ENCODE results near the gene DOCK6. TPM values are rescaled to one million over a fixed set of nuclear protein-coding genes. Genes with fewer than 3 reads are reported as not detected.
A peak's percentile ranks its signal among the peaks of the same experiment; 100 is the strongest.

DOCK6 gene
- total and polyA plus RNA-seq, 2 experiments from 2014 or later, result 12.2 to 75.6 TPM

DNA sequence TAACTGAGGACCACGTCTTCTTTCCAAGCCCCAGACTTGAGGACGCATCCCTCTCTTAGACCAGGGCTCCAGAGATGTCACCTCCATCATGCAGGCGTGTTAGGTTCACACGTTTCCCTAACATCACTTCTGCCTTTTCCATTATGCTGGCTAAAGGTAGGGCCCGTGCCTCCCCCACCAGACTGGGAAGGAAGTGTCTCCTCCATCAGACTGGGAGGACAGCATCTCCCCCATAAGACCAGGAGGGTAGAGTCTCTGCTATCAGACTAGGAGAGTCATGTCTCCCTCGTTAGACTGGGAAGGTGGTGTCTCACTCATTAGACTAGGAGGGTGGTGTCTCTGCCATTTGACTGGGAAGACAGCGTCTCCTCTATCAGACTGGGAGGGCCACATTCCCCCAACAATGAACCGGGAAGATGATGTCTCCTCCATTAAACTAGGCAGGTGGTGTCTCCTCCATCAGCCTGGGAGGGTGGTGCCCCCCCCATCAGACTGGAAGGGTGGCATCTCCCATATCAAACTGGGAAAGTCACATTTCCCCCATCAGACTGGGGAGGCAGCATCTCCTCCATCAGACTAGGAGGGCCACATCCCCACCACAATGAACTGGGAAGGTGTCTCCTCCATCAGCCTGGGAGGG is 88.7 kb downstream of the DOCK6 start:
- H3K9me3 ChIP-seq (ENCODE audit: low read depth), result no peaks in the 10 kb centered on the region
- no peak overlapping the region for H3K4me3 ChIP-seq
- DNase-seq (ENCODE audit: low read depth in 1 of 2, low spot score in 1 of 2), result no peak
- TF ChIP-seq CTCF (IDR thresholded peaks at IDR 0.05; ENCODE audit: low read depth, low read length), result no peak
- no peaks in the 10 kb centered on the region for H3K4me1 ChIP-seq (ENCODE audit: low read depth)
- H3K27ac ChIP-seq, result no peak overlapping the region
- peaks cover 24% of the 10 kb centered on the region for H3K36me3 ChIP-seq
- H3K27me3 ChIP-seq, result no peaks in the 10 kb centered on the region

DNA sequence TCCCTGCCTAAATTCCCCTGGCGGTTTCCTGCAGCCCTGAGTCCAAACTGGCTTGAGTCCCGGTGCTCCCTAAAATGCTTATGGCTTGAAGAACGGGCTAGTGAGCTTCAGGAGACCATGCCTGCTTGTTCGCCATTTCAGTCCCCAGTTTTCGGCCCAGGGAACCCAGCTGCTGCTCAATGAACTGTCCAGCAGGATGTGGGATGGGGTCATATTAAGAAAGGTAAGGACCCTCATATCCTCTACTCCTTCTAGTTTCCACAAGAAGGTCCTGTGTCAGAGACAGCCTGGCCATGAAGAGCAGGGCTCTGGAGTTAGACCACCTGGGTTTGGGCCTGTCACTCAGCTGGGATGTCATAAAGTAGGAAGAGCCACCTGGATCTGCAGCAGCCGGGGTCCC is 89.7 kb downstream of the DOCK6 start:
- no peak for TF ChIP-seq CTCF (IDR thresholded peaks at IDR 0.05; ENCODE audit: low read depth, low read length)
- Histone ChIP-seq H3K4me1 (ENCODE audit: low read depth) (no peaks in the 10 kb centered on the region), H3K4me3 (no peak overlapping the region), H3K27ac (no peak overlapping the region), H3K9me3 (ENCODE audit: low read depth) (no peaks in the 10 kb centered on the region), H3K36me3 (peaks cover 27% of the 10 kb centered on the region), H3K27me3 (no peaks in the 10 kb centered on the region)
- no peak for DNase-seq (ENCODE audit: low read depth in 1 of 2, low spot score in 1 of 2)

- Histone ChIP-seq H3K9me3 (ENCODE audit: low read depth) (no peaks in the 10 kb centered on the region), H3K27ac (no peak overlapping the region), H3K4me3 (no peak overlapping the region), H3K4me1 (ENCODE audit: low read depth) (no peaks in the 10 kb centered on the region), H3K27me3 (no peaks in the 10 kb centered on the region), H3K36me3 (peaks cover 27% of the 10 kb centered on the region)
- TF ChIP-seq CTCF (IDR thresholded peaks at IDR 0.05; ENCODE audit: low read depth, low read length), result no peak
- DNase-seq (ENCODE audit: low read depth in 1 of 2, low spot score in 1 of 2), result no peak
Observed at GRCh38 chr19:11171144-11171543, 91.2 kb downstream of the DOCK6 start.

DNA sequence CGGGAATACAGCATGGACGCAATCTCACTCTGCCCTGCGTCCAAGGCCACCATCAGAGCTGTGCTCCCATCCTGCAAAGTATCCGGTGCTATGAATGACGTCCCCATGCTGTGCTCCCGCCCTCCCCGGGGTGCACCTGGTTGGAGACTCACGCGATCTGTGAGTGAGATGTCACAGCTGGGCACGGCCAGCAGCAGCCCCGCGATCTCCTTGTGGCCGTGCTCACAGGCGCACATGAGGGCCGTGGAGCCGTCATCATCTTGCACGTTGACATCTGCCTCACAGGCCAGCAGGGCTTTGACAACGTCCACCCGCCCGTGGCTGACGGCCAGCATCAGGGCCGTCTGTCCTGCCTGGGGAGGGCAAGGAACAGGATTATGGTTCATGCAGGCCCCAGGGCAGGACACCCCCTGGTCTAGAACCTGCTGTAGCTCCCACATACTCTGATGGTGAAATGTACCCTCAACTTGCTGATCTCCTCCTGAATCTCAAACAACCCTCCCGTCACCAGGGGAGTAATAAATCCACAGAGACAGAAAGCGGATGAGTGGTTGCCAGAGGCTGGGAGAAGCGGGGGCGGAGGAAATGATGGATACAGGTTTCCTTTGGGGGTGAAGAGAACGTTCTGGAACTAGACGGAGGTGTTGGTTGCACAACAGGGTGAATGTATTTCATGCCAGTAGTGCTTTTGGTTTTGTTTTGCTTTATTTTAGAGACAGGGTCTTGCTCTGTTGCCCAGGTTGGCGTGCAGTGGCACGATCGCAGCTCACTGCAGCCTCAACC is 92.2 kb downstream of the DOCK6 start:
- H3K36me3 ChIP-seq, result peaks cover 25% of the 10 kb centered on the region
- DNase-seq (ENCODE audit: low read depth in 1 of 2, low spot score in 1 of 2), result peak in 1 of 2 donors; percentile 84

DNA sequence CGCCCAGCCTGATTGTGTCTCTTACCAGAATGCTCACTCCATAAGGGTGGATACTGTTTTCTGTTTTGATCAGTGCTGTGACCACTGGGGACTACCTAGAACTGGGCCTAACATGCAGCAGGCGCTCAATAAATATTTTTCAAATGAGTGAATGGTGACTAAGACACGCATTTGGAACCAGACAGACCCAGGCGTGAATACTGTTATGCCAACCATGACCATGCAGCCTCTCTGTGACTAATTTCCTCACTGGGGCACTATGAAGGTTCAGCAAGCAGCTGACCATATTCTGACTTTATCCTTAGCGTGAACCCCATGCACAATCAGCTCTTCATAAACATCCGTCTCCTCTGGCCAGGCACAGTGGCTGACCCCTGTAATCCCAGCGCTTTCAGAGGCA is 93.8 kb downstream of the DOCK6 start:
- TF ChIP-seq CTCF (IDR thresholded peaks at IDR 0.05; ENCODE audit: low read depth, low read length), result no peak
- Histone ChIP-seq H3K36me3 (peaks cover 24% of the 10 kb centered on the region), H3K27me3 (no peaks in the 10 kb centered on the region), H3K4me1 (ENCODE audit: low read depth) (peaks cover 9% of the 10 kb centered on the region), H3K9me3 (ENCODE audit: low read depth) (no peaks in the 10 kb centered on the region), H3K27ac (no peak overlapping the region), H3K4me3 (no peak overlapping the region)
- peak in 1 of 2 donors; percentile 77 for DNase-seq (ENCODE audit: low read depth in 1 of 2, low spot score in 1 of 2)

More for the DNA sequence above, 92.2 kb downstream of the DOCK6 start:
- Histone ChIP-seq H3K4me3 (no peak overlapping the region), H3K27ac (no peak overlapping the region), H3K9me3 (ENCODE audit: low read depth) (no peaks in the 10 kb centered on the region), H3K27me3 (no peaks in the 10 kb centered on the region), H3K4me1 (ENCODE audit: low read depth) (no peaks in the 10 kb centered on the region)
- TF ChIP-seq CTCF (IDR thresholded peaks at IDR 0.05; ENCODE audit: low read depth, low read length), result no peak

Measured in cardiac muscle cell (in vitro differentiated cells and primary cell).